Kidney (tissue), 14 donors: Measurements from ENCODE around the gene LGMN. TPM values are rescaled to one million over a fixed set of nuclear protein-coding genes. Genes with fewer than 3 reads are reported as not detected.

Source experiments
- DNase-seq, 5 donors: peaks; one replicate each; pipeline ENCODE4 v3.0.0-alpha.2; 2013 to 2020
- FAIRE-seq: peaks from 2 replicates; lab custom pipeline; 2012; peaks lifted over from hg19 to GRCh38; lab: Jason Lieb, UNC
- H3K27ac ChIP-seq, 2 donors: one replicate each; pipeline ENCODE4 v1.7.0; 2013; ENCODE audit warnings: low read depth in 2 of 2, low read length in 2 of 2, inconsistent platforms in 1 of 2
- H3K27me3 ChIP-seq: one replicate; pipeline ENCODE4 v1.7.1; 2013; ENCODE audit warnings: low read length, inconsistent platforms; ENCODE audit not compliant: control insufficient read depth, insufficient read depth
- H3K36me3 ChIP-seq, 3 donors: one replicate each; pipeline versions ENCODE4 v1.7.0 to v1.7.1; 2013; ENCODE audit warnings: low read length in 3 of 3, control low read depth in 1 of 3, inconsistent platforms in 1 of 3; ENCODE audit not compliant: insufficient read depth in 3 of 3, control insufficient read depth in 2 of 3
- H3K4me1 ChIP-seq, 3 donors: one replicate each; pipeline versions ENCODE4 v1.7.0 to v1.7.1; 2013; ENCODE audit warnings: low read length in 3 of 3, inconsistent platforms in 1 of 3, low read depth in 1 of 3; ENCODE audit not compliant: control insufficient read depth in 2 of 3, insufficient read depth in 2 of 3
- H3K4me3 ChIP-seq, 3 donors: one replicate each; pipeline versions ENCODE4 v1.7.0 to v1.8.1; 2013; ENCODE audit warnings: low read length in 3 of 3, control low read depth in 1 of 3, inconsistent platforms in 1 of 3
- H3K9ac ChIP-seq, 3 donors: one replicate each; pipeline versions ENCODE4 v1.7.0 to v1.7.1; 2013; ENCODE audit warnings: low read length in 3 of 3, control low read depth in 1 of 3, inconsistent platforms in 1 of 3
- H3K9me3 ChIP-seq, 3 donors: one replicate each; pipeline versions ENCODE4 v1.7.0 to v1.7.1; 2013; ENCODE audit warnings: low read length in 3 of 3, control low read depth in 1 of 3, inconsistent platforms in 1 of 3; ENCODE audit not compliant: control insufficient read depth in 2 of 3, insufficient read depth in 1 of 3
- CTCF ChIP-seq: IDR thresholded peaks from 3 replicates; pipeline ENCODE4 v1.5.1; 2012; ENCODE audit warnings: mild to moderate bottlenecking, moderate library complexity, borderline replicate concordance; ENCODE audit not compliant: insufficient read depth; ENCODE audit errors: extremely low read depth
- intact Hi-C: fragments of 100-400 bp; cut with DNase I; formaldehyde crosslinking; loops from one replicate; pipeline ENCODE4 v1.11.1; 2022
- polyA plus RNA-seq: library from polyadenylated mRNA; stranded (reverse); fragments of 350-450 nt; fragmentation: Illumina TruSeq; extraction: RNeasy Lipid Tissue Mini Kit (QIAGEN cat#74804); gene quantifications from one replicate; pipeline ENCODE4 v1.2.3, GENCODE V29; 2014; ENCODE audit warnings: low read depth, low replicate concordance; ENCODE audit not compliant: insufficient read depth
- total RNA-seq: library from RNA; stranded (reverse); fragmentation: NEBNext Ultra II Directional; extraction: Animal tissue kit (Norgen Biotek cat#: 25700); gene quantifications from one replicate; pipeline ENCODE4 v1.2.1, GENCODE V29; 2021
- donor health status: control.
- donor health status: control.
- donor health status: control.
- donor health status: control.
- donor health status: control.
- donor health status: DM: yes; HTN: yes; CAD: no.
- donor health status: Normal renal cell carcinoma (clear cell type).

LGMN gene
- total and polyA plus RNA-seq, 2 donors from 2014 or later: 66.3 to 200 TPM

GRCh38 chr14:92726933-92727262 is 21.5 kb downstream of the LGMN start:
- Histone ChIP-seq H3K4me1 (peaks cover 0 to 8% (median 0%) of the 10 kb centered on the region in 3 donors), H3K27me3 (no peaks in the 10 kb centered on the region), H3K9me3 (no peaks in the 10 kb centered on the region), H3K27ac (no peak overlapping the region), H3K9ac (no peak overlapping the region), H3K4me3 (no peak overlapping the region), H3K36me3 (peaks cover 3 to 11% (median 10%) of the 10 kb centered on the region in 3 donors)
- TF ChIP-seq CTCF: no peak
- intact Hi-C loops: no loop called here
- no peak for FAIRE-seq
- no peak for DNase-seq

- Histone ChIP-seq H3K4me3 (no peak overlapping the region), H3K4me1 (peaks cover 0 to 8% (median 0%) of the 10 kb centered on the region in 3 donors), H3K36me3 (peaks cover under 1 to 6% (median 5%) of the 10 kb centered on the region in 3 donors), H3K9me3 (no peaks in the 10 kb centered on the region), H3K27ac (peak overlapping the region; percentile 43 to 84), H3K9ac (no peak overlapping the region), H3K27me3 (no peaks in the 10 kb centered on the region)
- FAIRE-seq: no peak
- intact Hi-C loops: no loop called here
- TF ChIP-seq CTCF: no peak
- DNase-seq: peak in 1 of 5 donors; percentile 40
Observed at GRCh38 chr14:92726135-92726932, 22.1 kb downstream of the LGMN start.

- intact Hi-C loops: no loop called here
- Histone ChIP-seq H3K27me3 (no peaks in the 10 kb centered on the region), H3K36me3 (peaks cover 0 to 5% (median 3%) of the 10 kb centered on the region in 3 donors), H3K9ac (no peak overlapping the region), H3K4me1 (peaks cover 0 to 8% (median 0%) of the 10 kb centered on the region in 3 donors), H3K27ac (no peak overlapping the region), H3K9me3 (no peaks in the 10 kb centered on the region), H3K4me3 (no peak overlapping the region)
- no peak for TF ChIP-seq CTCF
- no peak for FAIRE-seq
- peak in 1 of 5 donors; percentile 18 for DNase-seq
Observed at GRCh38 chr14:92724516-92725340, 23.7 kb downstream of the LGMN start.
